Ovary (tissue), 3 donors: ENCODE results near the gene FAM237B.

Experiments used
- POLR2A ChIP-seq: fragments of 450-650 bp; IDR thresholded peaks from one replicate; pipeline ENCODE4 v1.6.1; 2017; ENCODE audit warnings: antibody characterized with exemption, mild to moderate bottlenecking, moderate library complexity
- TF ChIP-seq, protein P1 (sequence below), 3 donors: fragments of 450-650 bp in 2 of 3; fragments of 200-600 bp in 1 of 3; IDR thresholded peaks; one replicate each; pipeline versions ENCODE4 v1.5.1 to v1.8.0; 2016 to 2022; ENCODE audit warnings: antibody characterized with exemption in 3 of 3, mild to moderate bottlenecking in 1 of 3
- donor health status: DM: no; HTN: no; CAD: no.

GRCh38 chr7:90311175-90311574 lies 9.9 kb downstream of the FAM237B start:
- TF ChIP-seq, protein P1, sequence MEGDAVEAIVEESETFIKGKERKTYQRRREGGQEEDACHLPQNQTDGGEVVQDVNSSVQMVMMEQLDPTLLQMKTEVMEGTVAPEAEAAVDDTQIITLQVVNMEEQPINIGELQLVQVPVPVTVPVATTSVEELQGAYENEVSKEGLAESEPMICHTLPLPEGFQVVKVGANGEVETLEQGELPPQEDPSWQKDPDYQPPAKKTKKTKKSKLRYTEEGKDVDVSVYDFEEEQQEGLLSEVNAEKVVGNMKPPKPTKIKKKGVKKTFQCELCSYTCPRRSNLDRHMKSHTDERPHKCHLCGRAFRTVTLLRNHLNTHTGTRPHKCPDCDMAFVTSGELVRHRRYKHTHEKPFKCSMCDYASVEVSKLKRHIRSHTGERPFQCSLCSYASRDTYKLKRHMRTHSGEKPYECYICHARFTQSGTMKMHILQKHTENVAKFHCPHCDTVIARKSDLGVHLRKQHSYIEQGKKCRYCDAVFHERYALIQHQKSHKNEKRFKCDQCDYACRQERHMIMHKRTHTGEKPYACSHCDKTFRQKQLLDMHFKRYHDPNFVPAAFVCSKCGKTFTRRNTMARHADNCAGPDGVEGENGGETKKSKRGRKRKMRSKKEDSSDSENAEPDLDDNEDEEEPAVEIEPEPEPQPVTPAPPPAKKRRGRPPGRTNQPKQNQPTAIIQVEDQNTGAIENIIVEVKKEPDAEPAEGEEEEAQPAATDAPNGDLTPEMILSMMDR (IDR thresholded peaks at IDR 0.05): no peak
- no peak for TF ChIP-seq POLR2A
